Skeletal muscle tissue (tissue), 1 donor: Measurements from ENCODE around the gene RBM33. TPM values are rescaled to one million over a fixed set of nuclear protein-coding genes. Genes with fewer than 3 reads are reported as not detected.

Experiments
- total RNA-seq: library from RNA; depleted of rRNA; stranded (reverse); fragments of >200 nt; gene quantifications from one replicate; pipeline ENCODE4 v1.2.3, GENCODE V29; 2014

The RBM33 gene
- total RNA-seq, 1 donor from 2014 or later: 53.2 TPM

Other genes with a start within 250 kb of the RBM33 start
- gene EN2, start 186.5 kb upstream of the RBM33 start, total RNA-seq: under 0.01 TPM
- 0.52 TPM for gene CNPY1, start 98.1 kb upstream of the RBM33 start, total RNA-seq
- not detected for gene SHH, start 167.8 kb downstream of the RBM33 start, total RNA-seq